D721Med (cell line): ENCODE results near the gene LANCL2.

Source experiments
- DNase-seq: peaks from one replicate; pipeline ENCODE4 v3.0.0; 2011; ENCODE audit warnings: low spot score; ENCODE audit not compliant: insufficient read length
- FAIRE-seq: peaks from 2 replicates; lab custom pipeline; 2011; peaks lifted over from hg19 to GRCh38; lab: Jason Lieb, UNC
- TF ChIP-seq, protein P1 (sequence below): IDR thresholded peaks from 2 replicates; pipeline ENCODE4 v1.5.1; 2012; ENCODE audit warnings: mild to moderate bottlenecking, control low read depth; ENCODE audit not compliant: insufficient read depth; ENCODE audit errors: missing control alignments

LANCL2 gene

GRCh38 chr7:55475855-55476803 is 111.0 kb downstream of the LANCL2 start:
- no peak for FAIRE-seq

GRCh38 chr7:55476852-55477780 is 112.0 kb downstream of the LANCL2 start:
- FAIRE-seq (no peak), DNase-seq (no peak)
- TF ChIP-seq, protein P1, sequence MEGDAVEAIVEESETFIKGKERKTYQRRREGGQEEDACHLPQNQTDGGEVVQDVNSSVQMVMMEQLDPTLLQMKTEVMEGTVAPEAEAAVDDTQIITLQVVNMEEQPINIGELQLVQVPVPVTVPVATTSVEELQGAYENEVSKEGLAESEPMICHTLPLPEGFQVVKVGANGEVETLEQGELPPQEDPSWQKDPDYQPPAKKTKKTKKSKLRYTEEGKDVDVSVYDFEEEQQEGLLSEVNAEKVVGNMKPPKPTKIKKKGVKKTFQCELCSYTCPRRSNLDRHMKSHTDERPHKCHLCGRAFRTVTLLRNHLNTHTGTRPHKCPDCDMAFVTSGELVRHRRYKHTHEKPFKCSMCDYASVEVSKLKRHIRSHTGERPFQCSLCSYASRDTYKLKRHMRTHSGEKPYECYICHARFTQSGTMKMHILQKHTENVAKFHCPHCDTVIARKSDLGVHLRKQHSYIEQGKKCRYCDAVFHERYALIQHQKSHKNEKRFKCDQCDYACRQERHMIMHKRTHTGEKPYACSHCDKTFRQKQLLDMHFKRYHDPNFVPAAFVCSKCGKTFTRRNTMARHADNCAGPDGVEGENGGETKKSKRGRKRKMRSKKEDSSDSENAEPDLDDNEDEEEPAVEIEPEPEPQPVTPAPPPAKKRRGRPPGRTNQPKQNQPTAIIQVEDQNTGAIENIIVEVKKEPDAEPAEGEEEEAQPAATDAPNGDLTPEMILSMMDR = no peak

More at GRCh38 chr7:55475855-55476803, 111.0 kb downstream of the LANCL2 start:
- TF ChIP-seq, protein P1 = no peak
- no peak for DNase-seq

- DNase-seq (no peak), FAIRE-seq (no peak)
- TF ChIP-seq, protein P1 = no peak
Observed at GRCh38 chr7:55477781-55478374, 112.7 kb downstream of the LANCL2 start.

- TF ChIP-seq, protein P1 = no peak
- DNase-seq (no peak), FAIRE-seq (no peak)
Observed at GRCh38 chr7:55478700-55479099, 113.6 kb downstream of the LANCL2 start.

- DNase-seq (no peak), FAIRE-seq (no peak)
- TF ChIP-seq, protein P1 = no peak
Observed at GRCh38 chr7:55481155-55481554, 116.0 kb downstream of the LANCL2 start.

GRCh38 chr7:55483046-55483445 is 117.9 kb downstream of the LANCL2 start:
- FAIRE-seq (no peak), DNase-seq (no peak)
- TF ChIP-seq, protein P1 = no peak
